AG04450 (cell line): ENCODE results near the gene HOXB1. TPM values are rescaled to one million over a fixed set of nuclear protein-coding genes. Genes with fewer than 3 reads are reported as not detected.
A peak's percentile ranks its signal among the peaks of the same experiment; 100 is the strongest.
"Not testable (repeated sequence)": the region's sequence is repeated elsewhere in the genome, so short reads cannot be mapped to it uniquely, and the experiment has no call there.

Source experiments
- CTCF ChIA-PET: fragments of 300-600, 350-600 bp; formaldehyde crosslinking; extraction: SDS; loops from one replicate; lab custom pipeline; 2022; ENCODE audit warnings: antibody characterized with exemption, inconsistent platforms; lab: Charles Lee
- POLR2A ChIA-PET: fragments of 350-600 bp; formaldehyde crosslinking; extraction: SDS; loops from one replicate; lab custom pipeline; 2021; ENCODE audit warnings: antibody characterized with exemption, inconsistent platforms; lab: Yijun Ruan, JAX
- DNase-seq: peaks from one replicate; pipeline ENCODE4 v3.0.0-alpha.2; 2011; ENCODE audit warnings: low read depth, low spot score
- H3K27ac ChIP-seq: one replicate; pipeline ENCODE4 v1.5.1; 2012; ENCODE audit warnings: low read depth, low read length, control low read depth
- H3K27me3 ChIP-seq: one replicate; pipeline ENCODE4 v1.6.0; 2012; ENCODE audit warnings: low read length; ENCODE audit not compliant: control insufficient read depth, insufficient read depth
- H3K4me3 ChIP-seq: 2 replicates; pipeline ENCODE4 v1.5.1; 2011; ENCODE audit warnings: mild to moderate bottlenecking, low read depth, low read length, control low read depth
- H3K9me3 ChIP-seq: 2 replicates; pipeline ENCODE4 v1.5.1; 2012; ENCODE audit warnings: low read length; ENCODE audit not compliant: control insufficient read depth, insufficient read depth
- polyA plus RNA-seq: library from polyadenylated mRNA; depleted of rRNA; stranded (reverse); fragments of >200 nt; gene quantifications from 2 replicates; pipeline ENCODE4 v1.2.3, GENCODE V29; 2011
- TF ChIP-seq, protein P1 (sequence below): IDR thresholded peaks from 2 replicates; pipeline ENCODE4 v1.5.1; 2011; ENCODE audit warnings: low read depth, low read length, control low read depth, inconsistent platforms

HOXB1 gene
- polyA plus RNA-seq, 1 experiment: not detected

GRCh38 chr17:48539177-48539576 is 8.4 kb upstream of the HOXB1 start:
- no peak for DNase-seq
- ChIA-PET POLR2A (interaction anchor here (1.0 to 1.4 kb wide), 6 partner anchors 17 to 56 kb away, joined by 3 to 7 read pairs (median 4); no protein-coding TSS in a partner anchor), CTCF (interaction anchor here (1.2 to 2.2 kb wide), 3 partner anchors 43 to 188 kb away, joined by 4 to 16 read pairs (median 13); no protein-coding TSS in a partner anchor)
- TF ChIP-seq, protein P1, sequence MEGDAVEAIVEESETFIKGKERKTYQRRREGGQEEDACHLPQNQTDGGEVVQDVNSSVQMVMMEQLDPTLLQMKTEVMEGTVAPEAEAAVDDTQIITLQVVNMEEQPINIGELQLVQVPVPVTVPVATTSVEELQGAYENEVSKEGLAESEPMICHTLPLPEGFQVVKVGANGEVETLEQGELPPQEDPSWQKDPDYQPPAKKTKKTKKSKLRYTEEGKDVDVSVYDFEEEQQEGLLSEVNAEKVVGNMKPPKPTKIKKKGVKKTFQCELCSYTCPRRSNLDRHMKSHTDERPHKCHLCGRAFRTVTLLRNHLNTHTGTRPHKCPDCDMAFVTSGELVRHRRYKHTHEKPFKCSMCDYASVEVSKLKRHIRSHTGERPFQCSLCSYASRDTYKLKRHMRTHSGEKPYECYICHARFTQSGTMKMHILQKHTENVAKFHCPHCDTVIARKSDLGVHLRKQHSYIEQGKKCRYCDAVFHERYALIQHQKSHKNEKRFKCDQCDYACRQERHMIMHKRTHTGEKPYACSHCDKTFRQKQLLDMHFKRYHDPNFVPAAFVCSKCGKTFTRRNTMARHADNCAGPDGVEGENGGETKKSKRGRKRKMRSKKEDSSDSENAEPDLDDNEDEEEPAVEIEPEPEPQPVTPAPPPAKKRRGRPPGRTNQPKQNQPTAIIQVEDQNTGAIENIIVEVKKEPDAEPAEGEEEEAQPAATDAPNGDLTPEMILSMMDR: no peak
- Histone ChIP-seq H3K27ac (peak overlapping the region; percentile 63), H3K27me3 (no peaks in the 10 kb centered on the region), H3K9me3 (no peaks in the 10 kb centered on the region; the same call in 1 of the 2 replicates), H3K4me3 (no peak overlapping the region)

GRCh38 chr17:48537316-48537715 is 6.5 kb upstream of the HOXB1 start:
- no peak for DNase-seq
- CTCF ChIA-PET: no interaction called here
- Histone ChIP-seq H3K9me3 (no peaks in the 10 kb centered on the region), H3K4me3 (no peak overlapping the region), H3K27me3 (no peaks in the 10 kb centered on the region), H3K27ac (no peak overlapping the region)
- TF ChIP-seq, protein P1: no peak
- POLR2A ChIA-PET: no interaction called here

DNA sequence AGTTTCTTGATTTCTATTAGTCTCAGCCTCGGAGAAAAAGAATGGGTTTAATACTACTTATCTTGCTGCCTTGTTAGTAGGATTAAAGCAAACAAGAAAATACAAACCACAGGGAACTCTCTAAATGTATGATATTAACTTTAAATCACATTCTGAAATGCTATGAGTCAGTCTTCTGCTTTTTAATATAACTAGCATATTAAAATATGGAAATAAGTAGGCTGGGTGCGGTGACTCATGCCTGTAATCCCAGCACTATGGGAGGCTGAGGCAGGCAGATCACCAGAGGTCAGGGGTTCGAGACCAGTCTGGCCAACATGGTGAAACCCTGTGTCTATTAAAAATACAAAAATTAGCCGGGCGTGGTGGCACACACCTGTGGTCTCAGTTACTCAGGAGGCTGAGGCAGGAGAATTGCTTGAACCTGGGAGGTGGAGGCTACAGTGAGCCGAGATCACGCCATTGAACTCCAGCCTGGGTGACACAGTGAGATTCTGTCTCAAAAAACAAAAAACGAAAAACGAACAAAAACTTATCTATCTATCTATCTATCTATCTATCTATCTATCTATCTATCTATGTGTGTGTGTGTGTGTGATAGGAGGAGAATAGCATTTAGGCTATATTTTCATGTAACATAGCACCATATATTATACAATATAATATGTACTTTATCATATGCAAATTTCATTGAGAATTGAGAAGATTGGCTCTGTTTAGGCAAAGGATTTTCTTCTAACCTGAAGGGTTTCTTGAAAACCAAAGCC is 5.2 kb upstream of the HOXB1 start:
- not testable (repeated sequence) for DNase-seq, H3K4me3 ChIP-seq, H3K9me3 ChIP-seq, H3K27me3 ChIP-seq, H3K27ac ChIP-seq
- POLR2A ChIA-PET: interaction anchor here (0.5 kb wide), 1 partner anchor 16 kb away, joined by 3 read pairs; no protein-coding TSS in a partner anchor
- CTCF ChIA-PET: interaction anchor here (0.9 kb wide), 1 partner anchor 100 kb away, joined by 5 read pairs; no protein-coding TSS in a partner anchor

DNA sequence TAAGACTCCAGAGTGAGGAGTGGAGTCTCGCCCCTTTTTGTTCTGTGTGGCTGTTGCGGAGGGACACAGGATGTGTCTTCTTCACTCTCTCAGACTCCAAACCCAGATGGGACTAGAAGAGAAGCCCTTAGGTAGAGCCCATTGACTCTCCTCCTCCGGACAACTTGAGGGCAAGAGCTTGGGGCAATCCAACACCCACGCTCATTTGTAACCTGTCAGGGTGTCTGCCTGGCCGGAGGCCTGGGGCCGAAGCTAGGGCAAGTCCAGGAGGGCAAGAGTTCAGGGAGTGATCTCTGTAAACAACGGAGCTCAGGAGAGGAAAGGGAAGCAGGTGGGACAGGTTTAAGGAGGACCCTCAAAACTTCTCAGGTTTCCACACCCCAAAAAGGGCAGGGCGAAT is 1.4 kb upstream of the HOXB1 start:
- CTCF ChIA-PET: no interaction called here
- POLR2A ChIA-PET: no interaction called here

GRCh38 chr17:48530208-48530886 is 464 bp downstream of the HOXB1 start:
- DNase-seq: no peak
- Histone ChIP-seq H3K9me3 (peaks cover 4% of the 10 kb centered on the region; the same call in 1 of the 2 replicates), H3K27me3 (no peaks in the 10 kb centered on the region), H3K4me3 (no peak overlapping the region), H3K27ac (no peak overlapping the region)
- POLR2A ChIA-PET: no interaction called here
- CTCF ChIA-PET: no interaction called here
- TF ChIP-seq, protein P1: no peak

More for the DNA sequence above, 1.4 kb upstream of the HOXB1 start:
- Histone ChIP-seq H3K9me3 (peaks cover 4% of the 10 kb centered on the region; the same call in 1 of the 2 replicates), H3K27me3 (no peaks in the 10 kb centered on the region), H3K27ac (no peak overlapping the region), H3K4me3 (no peak overlapping the region)
- TF ChIP-seq, protein P1: no peak
- DNase-seq: no peak
